Esophagus muscularis mucosa (tissue), 4 donors: ENCODE results near the gene MIS18A. TPM values are rescaled to one million over a fixed set of nuclear protein-coding genes. Genes with fewer than 3 reads are reported as not detected.
"Not testable (repeated sequence)": the region's sequence is repeated elsewhere in the genome, so short reads cannot be mapped to it uniquely, and the experiment has no call there.

Source experiments
- DNase-seq: peaks from one replicate; pipeline ENCODE4 v3.0.0-alpha.2; 2017; ENCODE audit errors: extremely low spot score
- H3K27ac ChIP-seq, 4 donors: fragments of 200-600 bp; sonication (generic); replicated peaks in 1 of 4; 1 replicate in 3 of 4; 2 replicates in 1 of 4; pipeline ENCODE4 v1.5.1; 2016 to 2019; ENCODE audit warnings: mild to moderate bottlenecking in 1 of 4
- H3K27me3 ChIP-seq, 4 donors: fragments of 200-600 bp; sonication (generic); one replicate each; pipeline versions ENCODE4 v1.5.1 to v1.6.0; 2016 to 2019
- H3K36me3 ChIP-seq, 4 donors: fragments of 200-600 bp; sonication (generic); one replicate each; pipeline ENCODE4 v1.5.1; 2016 to 2019
- H3K4me1 ChIP-seq, 4 donors: fragments of 200-600 bp; sonication (generic); one replicate each; pipeline ENCODE4 v1.5.1; 2016 to 2019
- H3K4me3 ChIP-seq, 4 donors: fragments of 200-600 bp; sonication (generic); 1 replicate in 2 of 4; 2 replicates in 2 of 4; pipeline ENCODE4 v1.5.1; 2016 to 2019; ENCODE audit warnings: mild to moderate bottlenecking in 4 of 4, moderate library complexity in 1 of 4
- H3K9me3 ChIP-seq, 4 donors: fragments of 200-600 bp; sonication (generic); 1 replicate in 3 of 4; 2 replicates in 1 of 4; pipeline ENCODE4 v1.5.1; 2016 to 2019
- CTCF ChIP-seq, 3 experiments: fragments of 200-600 bp in 2 of 3; fragments of 450-650 bp in 1 of 3; sonication (generic) in 2 of 3; IDR thresholded peaks; one replicate each; pipeline ENCODE4 v1.5.1; 2017 to 2019; ENCODE audit warnings: antibody characterized with exemption in 3 of 3, mild to moderate bottlenecking in 2 of 3, moderate library complexity in 1 of 3
- EP300 ChIP-seq: sonication (generic); formaldehyde crosslinking; IDR thresholded peaks from one replicate; pipeline ENCODE4 v1.6.1; 2017; ENCODE audit warnings: antibody characterized with exemption
- POLR2A ChIP-seq: fragments of 450-650 bp; IDR thresholded peaks from one replicate; pipeline ENCODE4 v1.6.1; 2017; ENCODE audit warnings: antibody characterized with exemption, moderate library complexity, mild to moderate bottlenecking, low read depth
- POLR2AphosphoS5 ChIP-seq, 2 donors: sonication (generic); formaldehyde crosslinking; IDR thresholded peaks; one replicate each; pipeline ENCODE4 v1.6.1; 2017; ENCODE audit warnings: antibody characterized with exemption in 2 of 2
- WGBS: methylation state at CpG from one replicate; pipeline ENCODE4 v1.1.5; 2018; 5-methylcytosine and 5-hydroxymethylcytosine counted together
- intact Hi-C: fragments of 100-400 bp; cut with DNase I; formaldehyde crosslinking; loops from one replicate; pipeline ENCODE4 v1.15.1; 2023
- total RNA-seq, 4 donors: library from RNA; depleted of rRNA; stranded (reverse); fragments of >200 nt; gene quantifications; one replicate each; pipeline versions ENCODE4 v1.1.0 to v1.2.1, GENCODE V29; 2016

The MIS18A gene
- total RNA-seq, 4 donors from 2014 or later: 3.0 to 4.6 (median 3.2) TPM

DNA sequence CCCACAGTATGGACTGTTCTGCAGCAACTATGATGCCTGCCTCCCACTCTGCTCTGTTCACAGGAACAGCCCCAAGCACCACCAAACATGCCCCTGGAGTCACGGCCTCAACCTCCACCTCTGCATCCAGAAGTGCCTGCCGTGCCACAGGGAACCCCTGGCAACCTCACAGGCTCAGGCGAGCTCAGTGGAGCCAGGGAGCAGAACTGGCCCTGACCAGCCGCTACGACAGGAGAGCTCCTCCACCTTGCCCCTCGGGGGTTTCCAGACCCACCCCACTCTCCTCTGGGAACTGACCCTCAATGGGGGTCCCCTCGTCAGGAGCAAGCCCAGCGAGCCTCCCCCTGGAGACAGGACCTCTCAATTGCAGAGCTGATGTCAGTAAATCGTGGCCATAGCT is 32.8 kb upstream of the MIS18A start:
- DNase-seq: no peak
- TF ChIP-seq POLR2A (no peak), CTCF (IDR thresholded peaks at IDR 0.05) (no peak), EP300 (no peak), POLR2AphosphoS5 (IDR thresholded peaks at IDR 0.05) (no peak)
- Histone ChIP-seq H3K9me3 (no peaks in the 10 kb centered on the region), H3K27me3 (no peaks in the 10 kb centered on the region), H3K27ac (no peak overlapping the region), H3K36me3 (peaks cover 17 to 75% (median 51%) of the 10 kb centered on the region in 4 donors), H3K4me1 (peaks cover 0 to 7% (median 3%) of the 10 kb centered on the region in 4 donors), H3K4me3 (no peak overlapping the region)
- 91% methylated on average over 7 of the region's 9 CpGs for WGBS
- intact Hi-C loops: no loop called here

DNA sequence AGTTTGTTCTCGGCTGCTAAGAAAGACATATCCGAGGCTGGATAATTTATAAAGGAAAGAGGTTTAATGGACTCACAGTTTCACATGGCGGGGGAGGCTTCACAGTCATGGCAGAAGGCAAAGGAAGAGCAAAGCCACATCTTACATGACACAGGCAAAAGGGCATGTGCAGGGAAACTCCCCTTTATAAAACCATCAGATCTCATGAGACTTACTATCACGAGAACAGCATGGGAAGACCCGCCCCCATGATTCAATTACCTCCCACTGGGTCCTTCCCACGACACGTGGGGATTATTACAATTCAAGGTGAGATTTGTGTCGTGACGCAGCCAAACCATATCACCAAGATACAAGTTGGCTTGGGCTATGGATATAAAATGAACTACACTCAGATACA is 32.1 kb upstream of the MIS18A start:
- H3K4me1 ChIP-seq, H3K27ac ChIP-seq, intact Hi-C loops, H3K27me3 ChIP-seq, H3K9me3 ChIP-seq, H3K4me3 ChIP-seq, DNase-seq: not testable (repeated sequence)
- WGBS: 93% methylated on average over 9 of the region's 9 CpGs
- H3K36me3 ChIP-seq: peaks cover 12 to 71% (median 45%) of the 10 kb centered on the region in 4 donors

DNA sequence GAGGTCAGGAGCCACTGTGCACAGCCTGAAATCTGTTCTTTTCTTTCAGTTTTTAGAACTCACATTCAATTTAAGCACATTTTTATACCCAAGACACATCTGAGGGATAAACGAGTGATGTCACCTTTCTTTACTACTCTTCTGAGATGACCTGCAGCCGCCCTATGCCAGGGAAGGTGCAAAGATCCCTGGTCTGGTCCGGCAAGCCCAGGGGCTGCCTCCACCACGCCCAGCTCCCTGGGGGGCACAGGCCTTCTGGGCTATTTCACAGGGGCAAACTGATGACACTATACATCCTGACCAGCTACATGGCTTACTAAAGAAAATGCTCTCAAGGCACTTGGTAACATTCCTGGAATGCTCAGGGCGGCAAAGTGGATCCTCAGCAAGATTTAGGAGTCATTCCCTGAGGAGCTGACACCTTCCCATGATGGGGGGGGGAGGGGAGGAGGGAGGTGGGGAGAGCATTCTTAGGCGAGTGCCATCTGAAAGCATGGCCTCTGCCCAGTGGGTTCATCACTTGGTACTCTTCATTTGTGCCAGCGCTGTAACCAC is 31.1 kb upstream of the MIS18A start:
- DNase-seq: no peak
- H3K36me3 ChIP-seq: peaks cover 12 to 61% (median 35%) of the 10 kb centered on the region in 4 donors
- H3K9me3 ChIP-seq: no peaks in the 10 kb centered on the region
- intact Hi-C loops: no loop called here
- no peak overlapping the region for H3K27ac ChIP-seq
- peaks cover 0 to 7% (median 3%) of the 10 kb centered on the region in 4 donors for H3K4me1 ChIP-seq
- H3K4me3 ChIP-seq: no peak overlapping the region
- WGBS: 92% methylated on average over 7 of the region's 7 CpGs
- no peaks in the 10 kb centered on the region for H3K27me3 ChIP-seq
- no peak for TF ChIP-seq CTCF (IDR thresholded peaks at IDR 0.05)
- TF ChIP-seq POLR2A: no peak
- no peak for TF ChIP-seq POLR2AphosphoS5 (IDR thresholded peaks at IDR 0.05)
- no peak for TF ChIP-seq EP300

DNA sequence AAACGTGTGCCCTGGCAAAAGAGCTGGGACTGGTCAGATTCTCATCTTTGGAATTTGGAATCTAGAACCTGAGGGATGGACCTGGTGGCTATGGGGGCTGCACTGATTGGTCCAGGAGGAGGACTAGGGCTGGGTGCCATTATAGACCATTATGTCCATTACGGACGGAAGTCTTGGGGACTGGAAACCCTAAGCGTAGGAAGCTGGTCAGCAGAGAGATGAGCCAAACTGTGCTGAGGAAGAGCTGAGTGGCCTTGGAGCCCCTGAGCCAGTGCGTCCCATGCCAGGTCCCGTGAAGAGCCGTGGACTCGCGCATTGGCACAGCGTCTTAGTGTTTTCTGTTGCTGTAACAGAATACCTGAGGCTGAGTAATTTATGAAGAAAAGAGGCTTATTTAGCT is 29.8 kb upstream of the MIS18A start:
- no peak overlapping the region for H3K4me3 ChIP-seq
- peaks cover 0 to 7% (median 3%) of the 10 kb centered on the region in 4 donors for H3K4me1 ChIP-seq
- no peak for DNase-seq
- H3K9me3 ChIP-seq: no peaks in the 10 kb centered on the region
- no peaks in the 10 kb centered on the region for H3K27me3 ChIP-seq
- intact Hi-C loops: no loop called here
- peaks cover 3 to 48% (median 25%) of the 10 kb centered on the region in 4 donors for H3K36me3 ChIP-seq
- TF ChIP-seq POLR2A (no peak), POLR2AphosphoS5 (IDR thresholded peaks at IDR 0.05) (no peak), EP300 (no peak), CTCF (IDR thresholded peaks at IDR 0.05) (no peak)
- H3K27ac ChIP-seq: no peak overlapping the region
- WGBS: 96% methylated on average over 10 of the region's 10 CpGs

DNA sequence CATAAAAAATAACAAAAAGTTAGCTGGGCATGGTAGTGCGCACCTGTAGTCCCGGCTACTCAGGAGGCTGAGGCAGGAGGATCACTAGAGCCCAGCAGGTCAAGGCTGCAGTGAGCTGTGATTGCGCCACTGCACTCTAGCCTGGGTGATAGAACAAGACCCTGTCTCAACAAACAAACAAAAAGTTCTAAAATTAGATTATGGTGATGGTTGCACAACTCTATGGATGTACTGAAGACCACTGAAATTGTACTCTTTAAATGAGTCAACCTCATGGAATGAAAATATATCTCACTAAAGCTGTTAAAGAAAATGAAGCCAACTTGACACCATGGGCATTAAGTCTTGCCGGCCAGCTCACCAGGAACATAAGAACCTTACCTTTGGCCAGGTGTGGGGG is 28.9 kb upstream of the MIS18A start:
- H3K4me1 ChIP-seq: peaks cover 0 to 6% (median 2%) of the 10 kb centered on the region in 4 donors
- no peaks in the 10 kb centered on the region for H3K9me3 ChIP-seq
- no peak for DNase-seq
- no peaks in the 10 kb centered on the region for H3K27me3 ChIP-seq
- 91% methylated on average over 4 of the region's 4 CpGs for WGBS
- no peak overlapping the region for H3K4me3 ChIP-seq
- TF ChIP-seq POLR2A (no peak), CTCF (IDR thresholded peaks at IDR 0.05) (no peak), EP300 (no peak), POLR2AphosphoS5 (IDR thresholded peaks at IDR 0.05) (no peak)
- no peak overlapping the region for H3K27ac ChIP-seq
- H3K36me3 ChIP-seq: peaks cover 0 to 38% (median 21%) of the 10 kb centered on the region in 4 donors
- intact Hi-C loops: no loop called here
